ENCODE data around the gene EXD3. TPM values are rescaled to one million over a fixed set of nuclear protein-coding genes. Genes with fewer than 3 reads are reported as not detected.

Gene EXD3
- total and polyA plus RNA-seq, 9 of the 15 experiments (the other 6 are each of a cell fraction or from before 2014, with no cell fraction given): 0.29 to 12.5 (median 3.9) TPM

- Histone ChIP-seq H3K9me1 (ENCODE audit: control insufficient read depth, insufficient read depth, low read length) (peaks cover 6% of the 10 kb centered on the region), H3K27ac (ENCODE audit: extremely low read depth, low read depth, low read length) (peak overlapping the region; percentile 88), H3K9ac (ENCODE audit: insufficient read depth in 1 of 2, low read depth in 2 of 2, low read length in 2 of 2) (peak overlapping the region; percentile 81 to 98), H3K9me3 (replicated peaks; ENCODE audit: control insufficient read depth, insufficient read depth, low read depth, low read length) (no peaks in the 10 kb centered on the region), H4K20me1 (replicated peaks; ENCODE audit: control insufficient read depth, insufficient read depth, low read length) (peaks cover 13% of the 10 kb centered on the region), H2AFZ (ENCODE audit: low read depth, low read length) (0 out of 2 replicates have a peak overlapping the region, but pooled peaks have one; percentile 33), H3K4me1 (replicated peaks in 1 of 2; ENCODE audit: control insufficient read depth in 2 of 2, insufficient read depth in 2 of 2, low read length in 2 of 2) (peaks cover 37 to 82% of the 10 kb centered on the region in 2 experiments), H3K4me2 (ENCODE audit: insufficient read depth, low read length) (peak overlapping the region; percentile 82), H3K27me3 (ENCODE audit: control insufficient read depth in 2 of 2, insufficient read depth in 2 of 2, low read length in 2 of 2) (no peaks in the 10 kb centered on the region), H3K4me3 (peak overlapping the region; percentile 90), H3K36me3 (ENCODE audit: control insufficient read depth, insufficient read depth, low read length) (peaks cover 8% of the 10 kb centered on the region; the same call in 1 of the 3 replicates), H3K79me2 (ENCODE audit: control insufficient read depth, insufficient read depth, low read length) (peaks cover 28% of the 10 kb centered on the region)
- ChIA-PET CTCF (ENCODE audit: low intra/inter-chr PET ratio) (no interaction called here), POLR2A (interaction anchor here (0.6 kb wide), 1 partner anchor 10 kb away, joined by 3 read pairs; no protein-coding TSS in a partner anchor)
- in situ Hi-C loops (cut with MboI): no loop called here
- BruUV-seq (replicated peaks): no TSS peak
- DNase-seq (ENCODE audit: extremely low read depth in 1 of 4, low spot score in 3 of 4) (peak; percentile 52 to 75 (median 56)), ATAC-seq (peak; percentile 23), FAIRE-seq (peak; percentile 73)
- intact Hi-C loops (cut with micrococcal nuclease): loop anchor here (5.0 to 10.0 kb wide), 4 partner anchors 58 to 232 kb away; partner anchors contain the start of genes EXD3, NOXA1 and TUBB4B
- under 1% methylated on average over 19 of the region's 25 CpGs for WGBS (ENCODE audit: insufficient coverage, low coverage, missing lambda C conversion rate)
- TF ChIP-seq ZNF165 (CRISPR knock-in tag; IDR thresholded peaks at IDR 0.05; ENCODE audit: borderline replicate concordance) (no peak), ZC3H4 (CRISPR knock-in tag; IDR thresholded peaks at IDR 0.05; ENCODE audit: borderline replicate concordance) (no peak), RBM22 (IDR thresholded peaks at IDR 0.05; ENCODE audit: low read depth, low read length, poor library complexity, severe bottlenecking) (no peak), MECOM (CRISPR knock-in tag; IDR thresholded peaks at IDR 0.05) (no peak), ZNF146 (CRISPR knock-in tag; IDR thresholded peaks at IDR 0.05; ENCODE audit: unreplicated experiment) (no peak), NRF1 (conservative IDR thresholded peaks at IDR 0.05 in 1 of 2, IDR thresholded peaks at IDR 0.05 in 1 of 2) (no peak), HDAC1 (IDR thresholded peaks at IDR 0.05) (0 out of 4 replicates have a peak, but pooled peaks of 1 of the 2 experiments have one; percentile 43), ZBTB1 (CRISPR knock-in tag; IDR thresholded peaks at IDR 0.05; ENCODE audit: borderline replicate concordance, low read depth) (no peak), ZNF324 (CRISPR knock-in tag; IDR thresholded peaks at IDR 0.05) (no peak), NEUROD1 (IDR thresholded peaks at IDR 0.05; ENCODE audit: borderline replicate concordance, low read depth, low read length, partially characterized antibody) (no peak), PML (IDR thresholded peaks at IDR 0.05; ENCODE audit: low read length) (no peak), FOXM1 (IDR thresholded peaks at IDR 0.05; ENCODE audit: low read depth) (no peak), FOXM1 (CRISPR knock-in tag; IDR thresholded peaks at IDR 0.05; ENCODE audit: low read depth) (no peak), RCOR1 (IDR thresholded peaks at IDR 0.05; ENCODE audit: borderline replicate concordance in 1 of 2, low read depth in 2 of 2, low read length in 2 of 2) (peak in 1 of 2 experiments; percentile 14; a peak in 1 of 4 replicates), NR0B1 (IDR thresholded peaks at IDR 0.05; ENCODE audit: partially characterized antibody) (no peak), ZNF696 (CRISPR knock-in tag; conservative IDR thresholded peaks at IDR 0.05) (no peak)
- TF ChIP-seq, protein P1, sequence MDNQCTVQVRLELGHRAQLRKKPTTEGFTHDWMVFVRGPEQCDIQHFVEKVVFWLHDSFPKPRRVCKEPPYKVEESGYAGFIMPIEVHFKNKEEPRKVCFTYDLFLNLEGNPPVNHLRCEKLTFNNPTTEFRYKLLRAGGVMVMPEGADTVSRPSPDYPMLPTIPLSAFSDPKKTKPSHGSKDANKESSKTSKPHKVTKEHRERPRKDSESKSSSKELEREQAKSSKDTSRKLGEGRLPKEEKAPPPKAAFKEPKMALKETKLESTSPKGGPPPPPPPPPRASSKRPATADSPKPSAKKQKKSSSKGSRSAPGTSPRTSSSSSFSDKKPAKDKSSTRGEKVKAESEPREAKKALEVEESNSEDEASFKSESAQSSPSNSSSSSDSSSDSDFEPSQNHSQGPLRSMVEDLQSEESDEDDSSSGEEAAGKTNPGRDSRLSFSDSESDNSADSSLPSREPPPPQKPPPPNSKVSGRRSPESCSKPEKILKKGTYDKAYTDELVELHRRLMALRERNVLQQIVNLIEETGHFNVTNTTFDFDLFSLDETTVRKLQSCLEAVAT (IDR thresholded peaks at IDR 0.05): peak in 1 of 2 experiments; percentile 38; a peak in 1 of 4 replicates
These were observed 122.3 kb downstream of the EXD3 start for GRCh38 chr9:137300567-137301080.
